ENCODE data around the gene PER1. TPM values are rescaled to one million over a fixed set of nuclear protein-coding genes. Genes with fewer than 3 reads are reported as not detected.

Gene PER1
- total RNA-seq, 2 experiments from 2014 or later = 46.5 to 55.9 TPM

GRCh38 chr17:8153525-8153956, 1.3 kb upstream of the PER1 start:
- Mint-ChIP-seq H3K27ac (no peak overlapping the region), H3K9me3 (ENCODE audit: low read depth) (no peaks in the 10 kb centered on the region), H3K4me3 (no peak overlapping the region), H3K27me3 (no peaks in the 10 kb centered on the region), H3K4me1 (peaks cover 34% of the 10 kb centered on the region), H3K36me3 (ENCODE audit: low read depth) (peaks cover 16% of the 10 kb centered on the region)
- intact Hi-C loops (cut with DNase I, micrococcal nuclease) = loop anchor here (5.0 to 10.0 kb wide), 5 partner anchors 221 to 909 kb away; partner anchors contain the start of genes CD68 (in 1 of the 2), CNTROB (in 1 of the 2), GABARAP (in 1 of the 2) and POLR2A (in 1 of the 2)
- ChIA-PET CTCF (interaction anchor here (0.6 to 6.9 kb wide), 6 partner anchors 14 to 91 kb away, joined by 3 to 88 read pairs (median 3); partner anchors contain the start of genes ALOXE3 and HES7), POLR2A (interaction anchor here (0.6 to 2.2 kb wide), 7 partner anchors 11 to 95 kb away, joined by 3 to 20 read pairs (median 5); partner anchors contain the start of genes BORCS6 and CTC1)
- ATAC-seq (peak; percentile 20), DNase-seq (peak; percentile 86)

DNA sequence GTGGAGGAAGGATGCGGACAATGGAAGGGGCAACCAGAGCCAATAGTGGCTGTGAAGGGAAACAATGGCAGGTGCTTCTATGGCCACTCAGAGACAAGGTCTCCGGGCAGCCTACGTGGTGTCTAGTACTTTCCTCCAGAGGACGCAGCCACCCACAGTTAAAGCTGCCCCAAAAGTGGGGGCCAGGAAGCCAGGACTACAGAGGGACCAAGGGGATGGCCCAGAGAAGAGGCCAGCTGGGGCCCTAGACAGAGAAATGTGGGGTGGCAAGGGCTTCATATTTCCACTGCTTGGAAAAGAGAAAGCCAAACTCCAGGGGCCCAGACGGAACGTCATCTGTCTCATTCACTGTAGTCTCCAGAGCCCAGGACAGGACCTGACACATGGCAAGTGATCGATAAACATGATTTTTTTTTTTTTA, 837 bp upstream of the PER1 start:
- no peaks in the 10 kb centered on the region for H3K27me3 Mint-ChIP-seq
- POLR2A ChIA-PET = interaction anchor here (0.6 to 2.2 kb wide), 6 partner anchors 11 to 95 kb away, joined by 3 to 20 read pairs (median 6); partner anchors contain the start of gene CTC1
- ATAC-seq = no peak
- no peak for DNase-seq
- no peak overlapping the region for H3K4me3 Mint-ChIP-seq
- H3K27ac Mint-ChIP-seq = no peak overlapping the region
- no peaks in the 10 kb centered on the region for H3K9me3 Mint-ChIP-seq (ENCODE audit: low read depth)
- intact Hi-C loops (cut with DNase I, micrococcal nuclease) = loop anchor here (5.0 to 10.0 kb wide), 5 partner anchors 221 to 908 kb away; partner anchors contain the start of genes CD68 (in 1 of the 2), CNTROB (in 1 of the 2), GABARAP (in 1 of the 2) and POLR2A (in 1 of the 2)
- H3K4me1 Mint-ChIP-seq = peaks cover 30% of the 10 kb centered on the region
- H3K36me3 Mint-ChIP-seq (ENCODE audit: low read depth) = peaks cover 16% of the 10 kb centered on the region
- CTCF ChIA-PET = interaction anchor here (1.0 to 6.9 kb wide), 3 partner anchors 14 to 32 kb away, joined by 3 to 88 read pairs (median 6); partner anchors contain the start of genes ALOXE3 and HES7

GRCh38 chr17:8151641-8152111, 528 bp downstream of the PER1 start:
- H3K27me3 Mint-ChIP-seq = no peaks in the 10 kb centered on the region
- peak; percentile 64 for DNase-seq
- intact Hi-C loops (cut with DNase I, micrococcal nuclease) = loop anchor here (1.0 to 10.0 kb wide), 9 partner anchors 12 to 907 kb away; partner anchors contain the start of genes CD68 (in 1 of the 2), CNTROB (in 1 of the 2), GABARAP (in 1 of the 2) and KDM6B (in 1 of the 2)
- POLR2A ChIA-PET = interaction anchor here (0.9 to 1.7 kb wide), 5 partner anchors 11 to 27 kb away, joined by 4 to 14 read pairs (median 6); no protein-coding TSS in a partner anchor
- no peak overlapping the region for H3K4me3 Mint-ChIP-seq
- H3K4me1 Mint-ChIP-seq = peaks cover 30% of the 10 kb centered on the region
- CTCF ChIA-PET = interaction anchor here (1.0 to 1.4 kb wide), 3 partner anchors 10 to 25 kb away, joined by 3 to 4 read pairs (median 4); no protein-coding TSS in a partner anchor
- peak overlapping the region; percentile 80 for H3K27ac Mint-ChIP-seq
- no peaks in the 10 kb centered on the region for H3K9me3 Mint-ChIP-seq (ENCODE audit: low read depth)
- ATAC-seq = no peak
- peaks cover 24% of the 10 kb centered on the region for H3K36me3 Mint-ChIP-seq (ENCODE audit: low read depth)

- ATAC-seq (peak; percentile 35), DNase-seq (peak; percentile 93)
- POLR2A ChIA-PET = interaction anchor here (0.5 to 1.7 kb wide), 6 partner anchors 10 to 465 kb away, joined by 4 to 14 read pairs (median 5); no protein-coding TSS in a partner anchor
- Mint-ChIP-seq H3K27me3 (no peaks in the 10 kb centered on the region), H3K4me3 (no peak overlapping the region), H3K9me3 (ENCODE audit: low read depth) (no peaks in the 10 kb centered on the region), H3K4me1 (peaks cover 30% of the 10 kb centered on the region), H3K27ac (peak overlapping the region; percentile 80), H3K36me3 (ENCODE audit: low read depth) (peaks cover 29% of the 10 kb centered on the region)
- intact Hi-C loops (cut with DNase I, micrococcal nuclease) = loop anchor here (1.0 to 10.0 kb wide), 8 partner anchors 12 to 906 kb away; partner anchors contain the start of genes CD68 (in 1 of the 2), CNTROB (in 1 of the 2), GABARAP (in 1 of the 2) and KDM6B (in 1 of the 2)
- CTCF ChIA-PET = interaction anchor here (0.6 to 1.4 kb wide), 4 partner anchors 10 to 24 kb away, joined by 3 to 4 read pairs (median 4); no protein-coding TSS in a partner anchor
These were observed 1.0 kb downstream of the PER1 start for GRCh38 chr17:8151120-8151640.

DNA sequence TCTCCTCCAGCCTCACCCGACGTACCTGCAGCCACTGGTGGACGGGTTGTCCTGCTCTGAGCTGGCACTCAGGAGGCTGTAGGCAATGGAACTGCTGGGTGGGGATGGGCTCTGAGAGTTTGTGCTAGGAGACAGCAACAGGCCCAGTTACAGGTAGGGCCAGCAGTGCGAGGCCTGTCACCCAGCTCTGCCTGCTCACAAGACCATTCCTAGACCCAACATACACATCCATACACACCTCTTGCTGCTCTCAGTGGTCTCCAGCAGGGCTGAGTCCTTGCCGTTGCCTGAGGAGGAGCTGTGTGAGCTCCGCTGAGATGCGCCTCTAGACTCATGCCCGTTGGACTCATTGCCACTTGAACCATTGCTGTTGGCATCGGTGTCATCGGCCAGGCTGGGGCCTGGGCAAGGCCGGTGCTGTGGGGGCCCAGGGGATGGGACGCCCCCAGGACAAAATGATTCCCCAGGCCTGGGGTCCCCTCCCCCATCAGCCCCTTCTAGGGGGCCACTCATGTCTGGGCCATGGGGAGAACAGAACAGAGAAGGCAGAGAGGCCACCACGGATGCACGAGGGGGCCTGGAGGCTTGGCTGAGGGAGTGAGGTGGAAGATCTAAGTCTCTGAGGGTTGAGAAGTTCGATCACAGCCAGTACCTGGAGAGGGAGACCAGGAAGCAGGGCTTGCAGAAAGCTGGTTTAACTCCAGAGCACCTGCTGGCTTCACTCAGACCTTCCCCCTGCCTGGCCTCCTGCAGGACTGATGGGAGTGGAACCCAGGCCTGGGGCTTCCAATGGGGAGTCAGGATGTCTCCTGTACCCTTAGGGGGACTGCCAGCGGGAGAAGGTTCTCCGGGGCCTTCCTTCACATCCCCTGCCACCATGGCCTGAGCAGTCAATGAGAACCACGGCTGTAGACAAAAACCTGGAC, 1.7 kb downstream of the PER1 start:
- DNase-seq (no peak), ATAC-seq (no peak)
- H3K4me1 Mint-ChIP-seq = peaks cover 30% of the 10 kb centered on the region

DNA sequence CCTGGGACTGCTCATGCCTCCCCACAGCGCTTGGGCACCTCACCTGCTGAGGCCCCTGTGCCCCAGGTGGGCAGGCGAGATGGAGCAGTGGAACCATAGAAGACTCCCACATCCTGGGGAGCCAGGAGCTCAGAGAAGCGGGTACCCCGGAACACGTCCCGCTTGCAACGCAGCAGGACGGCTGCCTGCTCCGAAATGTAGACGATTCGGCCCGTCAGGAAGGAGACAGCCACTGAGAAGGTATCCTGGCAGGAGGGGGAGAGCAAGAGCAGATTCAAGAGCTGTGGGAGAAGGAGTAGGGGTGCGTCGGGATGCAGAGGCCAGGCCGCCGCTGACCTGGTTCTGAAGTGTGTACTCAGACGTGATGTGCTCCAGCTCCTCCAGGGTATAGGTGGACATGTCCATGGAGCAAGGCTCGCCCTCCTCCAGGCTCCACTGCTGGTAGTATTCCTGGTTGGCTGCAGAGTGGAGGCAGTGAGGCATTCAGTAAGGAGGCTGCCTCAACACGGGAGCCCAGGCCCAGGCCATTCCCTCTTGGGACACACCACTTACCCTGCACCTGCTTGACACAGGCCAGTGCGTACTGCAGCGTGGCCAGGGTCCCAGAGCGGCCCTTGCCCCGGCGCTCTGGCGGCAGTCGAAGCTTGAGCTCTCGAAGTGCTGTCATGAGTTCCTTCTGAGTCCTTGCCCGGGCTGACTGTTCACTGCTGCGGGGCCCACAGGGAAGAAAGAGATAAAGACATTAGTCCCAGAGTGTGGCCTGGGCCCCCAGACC, 2.6 kb downstream of the PER1 start:
- peak overlapping the region; percentile 12 for H3K4me3 Mint-ChIP-seq
- no peaks in the 10 kb centered on the region for H3K27me3 Mint-ChIP-seq
- DNase-seq (no peak), ATAC-seq (no peak)
- H3K4me1 Mint-ChIP-seq = peaks cover 30% of the 10 kb centered on the region
- H3K36me3 Mint-ChIP-seq (ENCODE audit: low read depth) = peaks cover 40% of the 10 kb centered on the region
- no peaks in the 10 kb centered on the region for H3K9me3 Mint-ChIP-seq (ENCODE audit: low read depth)
- intact Hi-C loops (cut with DNase I, micrococcal nuclease) = loop anchor here (2.0 to 10.0 kb wide), 6 partner anchors 217 to 905 kb away; partner anchors contain the start of genes CD68 (in 1 of the 2), CNTROB (in 1 of the 2), GABARAP (in 1 of the 2) and KDM6B (in 1 of the 2)
- peak overlapping the region; percentile 8 for H3K27ac Mint-ChIP-seq
- ChIA-PET CTCF (interaction anchor here (1.1 to 1.3 kb wide), 2 partner anchors 9 to 12 kb away, joined by 3 to 6 read pairs; no protein-coding TSS in a partner anchor), POLR2A (interaction anchor here (1.7 to 2.3 kb wide), 2 partner anchors 11 to 23 kb away, joined by 8 to 10 read pairs; no protein-coding TSS in a partner anchor)

More for the DNA sequence above, 1.7 kb downstream of the PER1 start:
- H3K27me3 Mint-ChIP-seq = no peaks in the 10 kb centered on the region
- CTCF ChIA-PET = interaction anchor here (0.6 to 1.4 kb wide), 6 partner anchors 8 to 24 kb away, joined by 3 to 6 read pairs (median 4); no protein-coding TSS in a partner anchor
- no peaks in the 10 kb centered on the region for H3K9me3 Mint-ChIP-seq (ENCODE audit: low read depth)
- peak overlapping the region; percentile 47 for H3K27ac Mint-ChIP-seq
- POLR2A ChIA-PET = interaction anchor here (0.5 to 1.7 kb wide), 6 partner anchors 10 to 465 kb away, joined by 4 to 14 read pairs (median 5); no protein-coding TSS in a partner anchor
- peaks cover 34% of the 10 kb centered on the region for H3K36me3 Mint-ChIP-seq (ENCODE audit: low read depth)
- intact Hi-C loops (cut with DNase I, micrococcal nuclease) = loop anchor here (1.0 to 10.0 kb wide), 8 partner anchors 11 to 906 kb away; partner anchors contain the start of genes CD68 (in 1 of the 2), CNTROB (in 1 of the 2), GABARAP (in 1 of the 2) and KDM6B (in 1 of the 2)
- H3K4me3 Mint-ChIP-seq = no peak overlapping the region

DNA sequence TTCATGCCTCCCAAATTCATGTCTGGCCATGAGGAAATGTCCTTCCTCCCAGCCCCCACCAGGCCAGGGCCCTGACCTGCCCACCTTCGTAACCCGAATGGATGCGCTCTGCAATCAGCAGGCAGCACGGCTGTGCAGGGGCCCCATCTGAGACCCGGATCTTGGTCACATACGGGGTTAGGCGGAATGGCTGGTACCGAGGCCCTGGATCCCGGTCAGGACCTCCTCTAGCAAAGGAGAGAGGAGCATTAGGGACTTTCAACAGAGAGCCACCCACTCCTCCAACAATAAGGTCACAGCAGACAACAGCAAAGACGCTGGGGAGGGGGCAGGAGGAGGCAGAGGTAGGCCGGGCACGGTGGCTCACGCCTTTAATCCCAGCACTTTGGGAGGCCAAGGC, 3.6 kb downstream of the PER1 start:
- ChIA-PET POLR2A (interaction anchor here (2.3 kb wide), 1 partner anchor 24 kb away, joined by 8 read pairs; no protein-coding TSS in a partner anchor), CTCF (interaction anchor here (0.6 to 0.7 kb wide), 3 partner anchors 10 to 233 kb away, joined by 3 to 5 read pairs (median 3); partner anchors contain the start of gene RNF227)
- intact Hi-C loops (cut with DNase I, micrococcal nuclease) = no loop called here
- H3K4me1 Mint-ChIP-seq = peaks cover 29% of the 10 kb centered on the region
- peaks cover 40% of the 10 kb centered on the region for H3K36me3 Mint-ChIP-seq (ENCODE audit: low read depth)
- no peaks in the 10 kb centered on the region for H3K27me3 Mint-ChIP-seq
- DNase-seq = no peak
- no peak overlapping the region for H3K4me3 Mint-ChIP-seq
- H3K27ac Mint-ChIP-seq = no peak overlapping the region
- H3K9me3 Mint-ChIP-seq (ENCODE audit: low read depth) = no peaks in the 10 kb centered on the region
- no peak for ATAC-seq

GRCh38 chr17:8147805-8148404, 4.3 kb downstream of the PER1 start:
- ChIA-PET CTCF (interaction anchor here (0.6 to 0.7 kb wide), 4 partner anchors 55 to 232 kb away, joined by 3 to 4 read pairs (median 3); partner anchors contain the start of gene RNF227), POLR2A (interaction anchor here (2.3 kb wide), 1 partner anchor 25 kb away, joined by 8 read pairs; no protein-coding TSS in a partner anchor)
- H3K27me3 Mint-ChIP-seq = no peaks in the 10 kb centered on the region
- peaks cover 22% of the 10 kb centered on the region for H3K4me1 Mint-ChIP-seq
- intact Hi-C loops (cut with DNase I, micrococcal nuclease) = no loop called here
- H3K36me3 Mint-ChIP-seq (ENCODE audit: low read depth) = peaks cover 37% of the 10 kb centered on the region
- no peak overlapping the region for H3K4me3 Mint-ChIP-seq
- DNase-seq (no peak), ATAC-seq (no peak)
- H3K27ac Mint-ChIP-seq = no peak overlapping the region
- H3K9me3 Mint-ChIP-seq (ENCODE audit: low read depth) = no peaks in the 10 kb centered on the region

DNA sequence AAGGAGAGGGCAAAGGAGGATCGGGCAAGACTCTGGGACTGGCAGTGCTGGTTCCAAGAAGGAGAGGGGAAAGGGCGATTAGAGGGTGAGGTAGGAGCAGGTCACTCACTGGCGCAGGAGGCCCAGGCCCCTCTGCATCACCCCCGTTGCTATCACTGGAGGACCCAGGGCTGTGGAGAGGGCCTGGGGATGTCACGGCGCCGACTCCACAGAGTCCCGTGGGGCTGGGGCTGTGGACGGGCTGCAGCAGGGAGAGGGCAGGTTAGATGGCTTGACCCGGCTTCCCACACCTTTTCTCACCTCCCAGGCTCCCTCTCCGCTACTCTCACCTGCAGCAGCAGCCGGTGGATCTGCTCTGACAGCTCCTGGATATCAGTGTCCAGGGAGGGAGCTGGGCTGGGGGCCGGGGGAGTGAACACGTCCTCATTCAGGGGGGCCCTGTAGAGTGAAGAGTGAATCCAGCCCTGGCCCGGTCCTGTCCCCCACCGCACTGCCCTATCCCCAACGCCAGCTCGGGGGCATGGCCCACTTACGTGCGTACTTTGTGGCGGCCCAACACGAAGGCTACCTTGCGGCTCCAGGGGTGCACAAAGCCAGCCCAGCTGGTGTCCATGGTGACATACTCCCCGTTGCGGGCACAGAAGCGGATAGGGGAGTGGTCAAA, 4.9 kb downstream of the PER1 start:
- Mint-ChIP-seq H3K4me1 (peaks cover 16% of the 10 kb centered on the region), H3K9me3 (ENCODE audit: low read depth) (no peaks in the 10 kb centered on the region), H3K27me3 (no peaks in the 10 kb centered on the region), H3K27ac (no peak overlapping the region), H3K36me3 (ENCODE audit: low read depth) (peaks cover 41% of the 10 kb centered on the region), H3K4me3 (no peak overlapping the region)
- ChIA-PET CTCF (interaction anchor here (0.6 kb wide), 2 partner anchors 65 to 66 kb away, joined by 3 to 4 read pairs; no protein-coding TSS in a partner anchor), POLR2A (interaction anchor here (2.3 kb wide), 1 partner anchor 26 kb away, joined by 8 read pairs; no protein-coding TSS in a partner anchor)
- DNase-seq = no peak
- intact Hi-C loops (cut with DNase I, micrococcal nuclease) = no loop called here
- no peak for ATAC-seq

All from activated CD4-positive, alpha-beta T cell treated with anti-CD3 and anti-CD28 coated beads for 36 hours (primary cell).